ENCODE data around the gene DEUP1.

- no peak for TF ChIP-seq TAF1 (IDR thresholded peaks at IDR 0.05; ENCODE audit: borderline replicate concordance, insufficient read depth, low read length)
- TF ChIP-seq, protein P1, sequence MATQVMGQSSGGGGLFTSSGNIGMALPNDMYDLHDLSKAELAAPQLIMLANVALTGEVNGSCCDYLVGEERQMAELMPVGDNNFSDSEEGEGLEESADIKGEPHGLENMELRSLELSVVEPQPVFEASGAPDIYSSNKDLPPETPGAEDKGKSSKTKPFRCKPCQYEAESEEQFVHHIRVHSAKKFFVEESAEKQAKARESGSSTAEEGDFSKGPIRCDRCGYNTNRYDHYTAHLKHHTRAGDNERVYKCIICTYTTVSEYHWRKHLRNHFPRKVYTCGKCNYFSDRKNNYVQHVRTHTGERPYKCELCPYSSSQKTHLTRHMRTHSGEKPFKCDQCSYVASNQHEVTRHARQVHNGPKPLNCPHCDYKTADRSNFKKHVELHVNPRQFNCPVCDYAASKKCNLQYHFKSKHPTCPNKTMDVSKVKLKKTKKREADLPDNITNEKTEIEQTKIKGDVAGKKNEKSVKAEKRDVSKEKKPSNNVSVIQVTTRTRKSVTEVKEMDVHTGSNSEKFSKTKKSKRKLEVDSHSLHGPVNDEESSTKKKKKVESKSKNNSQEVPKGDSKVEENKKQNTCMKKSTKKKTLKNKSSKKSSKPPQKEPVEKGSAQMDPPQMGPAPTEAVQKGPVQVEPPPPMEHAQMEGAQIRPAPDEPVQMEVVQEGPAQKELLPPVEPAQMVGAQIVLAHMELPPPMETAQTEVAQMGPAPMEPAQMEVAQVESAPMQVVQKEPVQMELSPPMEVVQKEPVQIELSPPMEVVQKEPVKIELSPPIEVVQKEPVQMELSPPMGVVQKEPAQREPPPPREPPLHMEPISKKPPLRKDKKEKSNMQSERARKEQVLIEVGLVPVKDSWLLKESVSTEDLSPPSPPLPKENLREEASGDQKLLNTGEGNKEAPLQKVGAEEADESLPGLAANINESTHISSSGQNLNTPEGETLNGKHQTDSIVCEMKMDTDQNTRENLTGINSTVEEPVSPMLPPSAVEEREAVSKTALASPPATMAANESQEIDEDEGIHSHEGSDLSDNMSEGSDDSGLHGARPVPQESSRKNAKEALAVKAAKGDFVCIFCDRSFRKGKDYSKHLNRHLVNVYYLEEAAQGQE (IDR thresholded peaks at IDR 0.05; ENCODE audit: insufficient read depth in 1 of 2, low read depth in 2 of 2, low read length in 2 of 2): no peak
Measured at GRCh38 chr11:93323747-93324146, 6.8 kb upstream of the DEUP1 start.
